T-helper 1 cell treated with Interleukin-12 subunit alpha and Interleukin-12 subunit beta and Interleukin-4 antibody, amounts not matched to agents 30 μg/mL and 1 μg/mL, for 36 hours (primary cell): ENCODE results near the gene TMEM184B.

ENCODE experiments used
- H3K27ac Mint-ChIP-seq: one replicate; pipeline ENCODE4 v1.8.0; 2021; ENCODE audit warnings: mild to moderate bottlenecking, mixed read lengths
- H3K27me3 Mint-ChIP-seq: one replicate; pipeline ENCODE4 v1.8.0; 2021; ENCODE audit warnings: low read depth, mixed read lengths
- H3K36me3 Mint-ChIP-seq: one replicate; pipeline ENCODE4 v1.8.0; 2021; ENCODE audit warnings: low read depth, mixed read lengths
- H3K4me1 Mint-ChIP-seq: one replicate; pipeline ENCODE4 v1.8.0; 2021; ENCODE audit warnings: low read depth, mixed read lengths
- H3K4me3 Mint-ChIP-seq: one replicate; pipeline ENCODE4 v1.8.0; 2021; ENCODE audit warnings: mild to moderate bottlenecking, moderate library complexity, mixed read lengths
- H3K9me3 Mint-ChIP-seq: one replicate; pipeline ENCODE4 v1.8.0; 2021; ENCODE audit warnings: mixed read lengths

The TMEM184B gene

DNA sequence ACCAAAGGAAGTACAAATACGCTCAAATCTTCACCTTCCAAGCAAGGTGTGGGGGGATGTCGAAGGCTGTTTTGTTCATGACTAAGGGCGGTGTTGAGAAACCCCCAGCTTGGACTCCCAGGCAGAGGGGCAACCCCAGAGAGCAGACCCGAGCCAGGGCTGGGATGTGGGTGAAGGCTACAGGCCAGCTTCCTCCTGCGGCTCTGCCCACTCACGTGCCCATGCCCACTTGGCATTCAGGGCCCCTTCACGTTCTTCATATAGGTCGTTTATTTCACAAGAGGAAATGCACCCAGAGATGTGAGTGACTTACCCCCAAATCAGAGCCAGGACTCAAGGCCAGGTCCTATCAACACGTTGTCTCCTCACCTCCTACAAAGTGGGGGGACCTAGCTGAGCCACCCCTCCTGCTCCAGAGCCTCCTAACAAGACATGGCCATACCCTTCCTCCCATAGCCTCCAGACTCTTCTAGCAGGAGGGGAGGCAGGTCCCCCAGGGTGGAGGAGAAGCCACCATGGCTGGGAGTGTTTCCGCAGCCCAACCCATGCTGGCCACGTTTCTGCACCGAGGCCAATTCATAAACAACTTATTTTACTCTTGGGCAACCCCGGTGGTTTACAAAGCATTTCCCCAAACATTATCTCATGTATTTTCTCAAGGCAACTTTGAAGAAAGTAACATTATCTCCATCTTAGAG is 22.0 kb downstream of the TMEM184B start:
- H3K4me3 Mint-ChIP-seq, result no peak overlapping the region
- H3K4me1 Mint-ChIP-seq, result no peaks in the 10 kb centered on the region
- H3K9me3 Mint-ChIP-seq, result peaks cover 3% of the 10 kb centered on the region
- H3K36me3 Mint-ChIP-seq, result peaks cover 13% of the 10 kb centered on the region
- H3K27me3 Mint-ChIP-seq, result no peaks in the 10 kb centered on the region
- no peak overlapping the region for H3K27ac Mint-ChIP-seq

DNA sequence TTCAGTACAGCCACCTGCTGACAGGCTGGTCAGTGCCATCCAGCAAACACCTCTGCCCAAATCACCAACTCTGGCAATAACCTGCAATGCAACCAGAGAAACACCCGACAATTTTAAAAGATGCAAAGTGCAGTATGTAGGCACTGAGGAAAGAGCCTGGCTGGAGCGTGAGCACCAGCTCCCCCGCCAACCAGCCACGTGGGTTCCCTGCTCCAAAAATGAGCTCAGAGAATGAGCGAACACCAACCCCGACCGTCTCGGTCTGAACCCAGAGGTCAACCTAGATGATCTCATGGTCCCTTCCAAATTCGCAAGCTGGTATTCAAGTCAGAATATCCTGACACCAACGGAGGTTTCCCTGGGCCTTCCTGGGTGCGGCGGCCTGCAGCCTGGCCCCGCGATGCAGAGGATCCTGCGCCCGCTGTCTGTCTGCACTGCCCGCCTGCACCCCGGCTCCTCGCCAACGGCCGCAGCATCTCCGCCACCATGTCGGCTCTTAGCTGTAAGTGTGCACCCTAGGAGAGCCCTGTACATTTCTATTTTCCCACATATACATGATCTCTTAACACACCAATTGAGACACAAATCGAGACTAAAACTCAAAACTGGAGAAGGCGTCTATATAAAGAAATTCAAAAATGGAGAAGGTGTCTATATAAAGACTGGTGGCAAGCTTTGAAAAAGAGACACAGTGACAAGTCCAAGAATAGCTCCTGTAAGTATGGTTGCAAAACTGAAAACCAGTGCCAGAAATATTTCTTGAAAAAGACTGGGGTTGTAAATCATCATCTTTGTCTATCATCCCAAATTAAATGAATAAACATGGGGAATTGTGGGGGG is 22.8 kb downstream of the TMEM184B start:
- Mint-ChIP-seq H3K4me3 (no peak overlapping the region), H3K36me3 (peaks cover 13% of the 10 kb centered on the region), H3K9me3 (peaks cover 3% of the 10 kb centered on the region), H3K27ac (no peak overlapping the region), H3K27me3 (no peaks in the 10 kb centered on the region), H3K4me1 (no peaks in the 10 kb centered on the region)

DNA sequence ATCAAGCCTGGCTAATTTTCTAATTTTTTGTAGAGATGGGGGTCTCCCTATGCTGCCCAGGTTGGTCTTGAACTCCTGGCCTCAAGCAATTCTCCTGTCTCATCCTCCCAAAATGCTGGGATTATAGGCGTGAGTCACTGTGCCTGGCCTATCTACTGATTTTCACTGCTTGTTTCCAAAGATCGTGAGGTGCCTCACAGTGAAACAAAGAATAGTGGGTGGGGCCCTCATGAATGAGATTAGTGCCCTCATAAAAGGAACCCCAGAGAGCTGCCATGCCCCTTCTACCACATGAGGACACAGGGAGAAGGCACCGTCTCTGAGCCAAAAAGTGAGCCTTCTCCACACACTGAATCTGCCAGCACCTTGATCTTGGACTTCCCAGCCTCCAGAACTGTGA is 23.5 kb downstream of the TMEM184B start:
- H3K4me1 Mint-ChIP-seq, result no peaks in the 10 kb centered on the region
- peaks cover 13% of the 10 kb centered on the region for H3K36me3 Mint-ChIP-seq
- peaks cover 3% of the 10 kb centered on the region for H3K9me3 Mint-ChIP-seq
- H3K27ac Mint-ChIP-seq, result no peak overlapping the region
- H3K4me3 Mint-ChIP-seq, result no peak overlapping the region
- no peaks in the 10 kb centered on the region for H3K27me3 Mint-ChIP-seq

DNA sequence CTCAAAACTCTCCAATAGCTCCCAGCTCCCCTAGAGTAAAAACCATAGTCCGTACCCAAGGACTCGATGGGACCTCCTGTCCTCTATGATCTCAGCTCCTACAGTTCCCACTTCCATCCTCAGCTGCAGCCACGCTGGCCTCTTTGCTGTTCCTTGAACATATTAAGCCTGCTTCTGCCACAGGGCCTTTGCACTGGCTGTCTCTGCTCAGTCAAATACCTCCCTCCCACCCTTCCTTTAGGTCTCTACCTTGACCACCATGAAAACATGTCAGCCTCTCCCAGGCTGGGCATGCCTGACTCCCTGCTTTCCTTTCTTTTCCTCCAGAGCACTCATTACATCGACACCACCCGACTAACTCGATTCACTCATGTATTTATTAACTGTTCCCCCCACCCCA is 24.5 kb downstream of the TMEM184B start:
- H3K27me3 Mint-ChIP-seq, result no peaks in the 10 kb centered on the region

DNA sequence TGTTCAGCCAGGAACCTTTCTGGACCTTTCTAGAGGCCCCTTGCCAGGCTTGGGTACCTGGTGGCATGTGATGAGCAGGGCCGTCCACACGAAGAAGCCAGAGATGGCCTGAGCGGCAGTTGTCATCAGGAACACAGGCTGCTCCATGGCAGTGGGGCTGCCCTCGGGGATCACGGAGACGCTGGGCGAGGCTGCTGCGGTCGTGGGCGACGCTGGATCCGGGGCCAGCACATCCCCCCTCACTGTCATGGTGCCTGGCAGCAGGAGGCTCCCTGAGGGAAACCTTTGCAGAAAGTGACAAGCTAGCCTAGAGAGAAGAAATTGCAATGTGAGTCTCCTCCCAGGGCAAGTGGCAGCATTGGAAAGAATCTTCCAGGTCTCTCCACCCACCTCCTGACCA is 25.1 kb downstream of the TMEM184B start:
- H3K9me3 Mint-ChIP-seq, result peaks cover 3% of the 10 kb centered on the region
- H3K36me3 Mint-ChIP-seq, result peaks cover 13% of the 10 kb centered on the region
- H3K4me1 Mint-ChIP-seq, result no peaks in the 10 kb centered on the region
- no peak overlapping the region for H3K4me3 Mint-ChIP-seq
- no peaks in the 10 kb centered on the region for H3K27me3 Mint-ChIP-seq
- H3K27ac Mint-ChIP-seq, result no peak overlapping the region

More for the DNA sequence above, 24.5 kb downstream of the TMEM184B start:
- no peak overlapping the region for H3K4me3 Mint-ChIP-seq
- peaks cover 13% of the 10 kb centered on the region for H3K36me3 Mint-ChIP-seq
- H3K9me3 Mint-ChIP-seq, result peaks cover 3% of the 10 kb centered on the region
- H3K27ac Mint-ChIP-seq, result no peak overlapping the region
- no peaks in the 10 kb centered on the region for H3K4me1 Mint-ChIP-seq

DNA sequence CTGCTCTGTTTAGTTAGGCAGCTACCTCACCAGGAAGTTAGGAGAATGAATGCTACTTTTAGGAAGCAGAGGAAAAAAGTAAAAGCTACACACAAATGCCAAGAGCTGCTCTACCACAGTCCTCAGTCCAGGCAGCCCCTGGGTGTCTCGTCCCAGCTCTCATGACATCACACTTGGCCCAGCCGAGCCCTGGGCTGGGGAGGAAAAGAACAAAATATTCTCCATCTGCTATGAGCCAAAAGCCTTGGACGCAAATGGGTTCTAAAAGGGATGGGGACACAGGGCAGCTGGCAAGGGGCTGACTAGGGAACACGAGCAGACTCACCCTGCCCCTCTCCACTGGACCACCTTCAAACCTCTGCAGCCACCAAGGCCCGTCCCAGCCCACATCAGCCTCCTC is 26.1 kb downstream of the TMEM184B start:
- Mint-ChIP-seq H3K27me3 (no peaks in the 10 kb centered on the region), H3K4me3 (no peak overlapping the region), H3K9me3 (peaks cover 3% of the 10 kb centered on the region), H3K27ac (no peak overlapping the region), H3K4me1 (no peaks in the 10 kb centered on the region), H3K36me3 (peaks cover 13% of the 10 kb centered on the region)

DNA sequence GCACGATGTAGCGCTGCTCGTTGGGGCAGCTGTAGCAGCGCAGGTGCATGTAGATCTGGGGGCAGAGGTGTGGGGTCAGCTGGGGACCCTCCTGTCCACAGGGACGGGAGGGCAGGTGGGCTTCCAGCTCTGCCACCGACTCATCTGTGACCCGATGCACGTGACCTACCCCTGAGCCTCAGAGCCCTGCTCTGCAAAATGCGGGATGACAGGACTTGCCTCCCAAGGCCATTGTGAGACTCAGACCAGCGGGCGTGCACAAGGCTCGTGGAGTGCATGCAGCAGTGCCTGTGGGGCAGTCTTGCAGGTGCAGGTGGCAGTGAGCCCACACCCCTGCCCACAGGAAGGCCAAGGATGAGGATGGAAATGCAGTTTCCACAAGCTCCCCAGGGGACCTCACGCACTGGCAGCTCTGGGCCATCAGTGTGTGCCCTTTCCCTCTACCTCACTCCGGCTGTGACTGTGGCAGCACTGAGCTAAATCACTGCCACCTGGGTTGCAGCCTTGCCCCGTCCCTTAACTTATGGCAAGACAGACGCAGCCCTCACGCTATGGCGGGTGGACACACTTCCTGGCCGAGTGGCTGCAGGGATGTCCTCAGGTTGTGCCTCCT is 26.7 kb downstream of the TMEM184B start:
- Mint-ChIP-seq H3K36me3 (peaks cover 13% of the 10 kb centered on the region), H3K27ac (no peak overlapping the region), H3K4me1 (no peaks in the 10 kb centered on the region), H3K27me3 (no peaks in the 10 kb centered on the region), H3K4me3 (no peak overlapping the region), H3K9me3 (peaks cover 3% of the 10 kb centered on the region)

DNA sequence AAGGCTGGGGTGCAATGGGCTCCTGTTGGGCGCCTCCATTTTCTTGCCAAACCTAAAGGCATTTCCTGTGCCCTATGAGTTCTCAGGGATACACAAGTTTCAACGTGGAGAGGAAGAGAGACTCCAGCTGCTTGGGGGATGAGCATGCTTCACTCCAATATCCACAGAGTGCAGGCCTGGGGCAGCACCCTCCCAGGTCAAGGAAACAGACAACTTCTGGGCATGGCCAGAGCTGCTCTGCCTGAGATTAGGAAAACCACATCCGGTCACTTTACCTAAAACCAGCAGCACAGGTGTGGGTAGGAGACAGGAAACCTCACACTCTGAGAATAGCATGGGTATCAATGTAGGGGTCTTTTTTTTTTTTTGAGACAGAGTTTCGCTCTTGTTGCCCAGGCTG is 28.7 kb downstream of the TMEM184B start:
- Mint-ChIP-seq H3K4me3 (no peak overlapping the region), H3K4me1 (peaks cover 2% of the 10 kb centered on the region), H3K27me3 (no peaks in the 10 kb centered on the region), H3K36me3 (peaks cover 11% of the 10 kb centered on the region), H3K27ac (no peak overlapping the region), H3K9me3 (no peaks in the 10 kb centered on the region)

DNA sequence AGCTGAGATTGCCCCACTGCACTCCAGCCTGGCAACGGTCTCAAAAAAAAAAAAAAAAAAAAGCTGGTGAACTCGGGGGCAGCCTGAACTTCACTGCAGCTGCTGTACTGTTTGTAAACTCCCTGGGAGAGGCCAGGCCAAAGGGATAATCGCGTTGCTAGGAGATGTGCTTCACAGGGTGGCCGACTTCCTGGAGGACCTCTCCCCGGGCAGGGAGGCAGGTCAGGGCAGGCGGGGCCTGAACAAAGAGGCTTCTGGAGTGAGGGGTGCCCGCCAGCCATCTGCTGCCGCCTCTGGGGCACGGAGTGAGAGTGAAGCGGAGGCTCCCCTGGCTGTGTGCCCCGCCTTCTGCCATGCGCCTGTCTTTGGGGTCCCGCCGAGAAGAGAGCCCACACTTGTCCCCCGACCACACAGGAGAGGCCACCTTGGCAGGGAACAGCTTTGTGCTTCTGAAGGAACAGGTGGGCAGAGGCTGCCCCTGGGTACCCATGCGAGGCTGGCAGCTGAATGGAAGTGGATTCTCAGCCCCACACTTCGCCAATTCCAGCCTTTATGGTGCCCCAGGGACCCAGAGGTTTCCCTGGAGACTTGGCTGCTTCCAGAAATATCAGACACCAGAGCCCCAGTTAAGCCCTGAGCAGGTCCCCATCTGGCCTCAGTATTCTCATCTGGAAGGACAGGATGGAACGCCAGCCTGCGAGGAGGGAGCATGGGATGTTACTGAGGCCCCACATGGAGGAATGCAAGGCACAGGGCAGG is 29.6 kb downstream of the TMEM184B start:
- no peak overlapping the region for H3K4me3 Mint-ChIP-seq
- no peaks in the 10 kb centered on the region for H3K9me3 Mint-ChIP-seq
- H3K36me3 Mint-ChIP-seq, result peaks cover 9% of the 10 kb centered on the region
- H3K27ac Mint-ChIP-seq, result no peak overlapping the region
- peaks cover 2% of the 10 kb centered on the region for H3K4me1 Mint-ChIP-seq
- H3K27me3 Mint-ChIP-seq, result no peaks in the 10 kb centered on the region

DNA sequence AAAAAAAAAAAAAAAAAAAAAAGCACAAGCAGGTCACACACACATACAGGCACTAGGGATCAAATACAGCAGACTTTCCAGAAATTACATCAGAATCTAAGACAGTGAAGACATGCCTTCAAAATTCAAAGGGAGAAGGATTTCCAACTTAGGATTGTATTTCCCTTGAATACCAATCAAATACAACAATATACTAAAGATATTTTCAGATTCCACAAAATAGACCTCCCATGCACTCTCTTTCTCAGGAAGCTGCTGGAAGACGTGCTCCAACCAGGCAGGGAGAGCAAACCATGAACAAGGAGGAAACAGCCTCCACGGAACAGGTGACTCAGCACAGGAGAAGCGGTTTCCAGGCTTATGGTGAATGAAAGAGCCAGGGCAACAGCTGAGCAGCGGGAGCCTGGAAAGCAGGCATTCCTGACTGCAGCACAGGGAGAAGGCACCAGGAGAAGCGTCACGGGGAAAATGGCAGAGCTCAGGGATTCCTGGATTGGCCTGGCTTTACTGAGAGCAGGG is 32.0 kb downstream of the TMEM184B start:
- no peak overlapping the region for H3K27ac Mint-ChIP-seq

DNA sequence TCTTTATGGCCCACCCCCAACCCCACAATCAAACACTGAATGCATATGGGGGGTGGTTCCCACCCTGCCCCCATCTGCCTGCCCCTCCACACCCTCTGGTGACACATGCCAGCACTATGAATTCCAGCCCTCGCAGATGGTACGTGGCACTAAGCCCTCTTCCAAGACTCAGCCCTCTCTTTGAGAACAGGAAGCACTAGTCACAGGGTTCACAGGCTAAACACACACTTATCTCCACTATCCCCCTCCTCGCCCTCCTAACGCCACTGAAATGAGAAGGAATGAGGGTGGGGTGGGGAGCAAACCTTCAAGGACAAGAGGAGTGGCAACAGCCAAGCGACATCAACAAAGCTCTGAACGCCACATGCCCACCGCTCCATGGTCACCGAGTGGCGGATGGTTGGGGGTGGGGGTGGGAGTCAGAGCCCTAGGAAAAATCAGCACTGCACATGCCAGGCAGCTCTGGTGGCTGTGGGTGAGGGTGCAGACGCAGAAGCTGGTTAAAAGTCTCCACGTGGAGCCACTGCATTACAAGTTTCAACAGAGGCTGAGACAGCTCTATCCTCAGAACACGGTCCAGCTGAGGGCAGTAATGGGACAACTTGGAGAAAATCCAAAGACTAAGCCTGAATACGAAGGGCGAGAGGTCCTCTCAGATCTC is 33.6 kb downstream of the TMEM184B start:
- H3K4me3 Mint-ChIP-seq, result no peak overlapping the region
- no peaks in the 10 kb centered on the region for H3K9me3 Mint-ChIP-seq
- no peak overlapping the region for H3K27ac Mint-ChIP-seq
- H3K27me3 Mint-ChIP-seq, result no peaks in the 10 kb centered on the region
- peaks cover 7% of the 10 kb centered on the region for H3K36me3 Mint-ChIP-seq
- peaks cover 2% of the 10 kb centered on the region for H3K4me1 Mint-ChIP-seq

More for the DNA sequence above, 32.0 kb downstream of the TMEM184B start:
- Mint-ChIP-seq H3K27me3 (no peaks in the 10 kb centered on the region), H3K9me3 (no peaks in the 10 kb centered on the region), H3K36me3 (peaks cover 4% of the 10 kb centered on the region), H3K4me1 (peaks cover 2% of the 10 kb centered on the region), H3K4me3 (no peak overlapping the region)

DNA sequence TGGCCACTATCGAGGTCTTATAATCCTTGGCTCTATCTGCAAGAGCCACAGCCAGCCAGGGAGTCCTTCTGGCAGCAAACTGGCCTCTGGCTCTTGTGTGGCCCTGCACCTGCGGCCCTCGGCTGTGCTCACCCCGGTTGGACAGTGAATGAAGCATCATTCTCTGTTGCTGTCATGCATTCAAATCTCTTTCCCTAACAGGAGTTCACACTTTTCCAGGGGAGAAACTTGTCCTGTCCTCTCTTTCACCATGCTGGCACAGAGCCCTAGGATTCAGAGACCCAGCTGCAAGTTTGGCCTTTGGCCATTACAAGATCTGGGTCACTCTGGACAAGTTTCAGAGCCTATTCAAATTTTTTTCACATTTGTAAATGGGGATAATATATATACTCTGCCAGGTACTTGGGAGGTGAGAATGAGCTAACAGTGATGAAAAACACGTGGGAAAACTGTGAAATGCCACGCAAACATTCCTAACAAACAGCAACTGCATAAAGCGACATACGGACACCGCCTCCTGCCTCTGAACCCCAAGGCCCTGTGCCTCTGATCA is 34.2 kb downstream of the TMEM184B start:
- Mint-ChIP-seq H3K27ac (no peak overlapping the region), H3K9me3 (no peaks in the 10 kb centered on the region), H3K36me3 (peaks cover 7% of the 10 kb centered on the region), H3K4me3 (no peak overlapping the region), H3K27me3 (no peaks in the 10 kb centered on the region), H3K4me1 (peaks cover 2% of the 10 kb centered on the region)

DNA sequence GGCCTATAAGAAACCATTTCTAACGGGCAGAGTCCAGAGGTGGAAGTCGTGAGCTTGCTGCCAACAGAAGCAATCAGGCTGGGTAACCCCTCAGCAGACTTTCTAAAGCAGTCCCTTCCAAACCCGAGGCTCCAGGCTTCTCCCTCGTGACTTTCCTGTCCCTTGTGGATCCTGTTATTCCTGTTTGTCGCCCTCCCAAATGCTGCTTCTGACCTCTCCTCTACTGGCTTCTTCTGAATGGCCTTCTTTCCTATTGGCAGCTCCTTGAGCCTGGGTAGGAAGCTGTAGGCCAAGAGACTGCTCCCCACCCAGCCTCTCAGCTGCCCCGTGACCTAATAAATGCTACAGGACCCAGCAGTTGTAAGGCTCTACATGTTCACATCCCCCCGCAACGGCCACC is 36.0 kb downstream of the TMEM184B start:
- Mint-ChIP-seq H3K4me3 (no peak overlapping the region), H3K4me1 (peaks cover 2% of the 10 kb centered on the region), H3K36me3 (peaks cover 8% of the 10 kb centered on the region), H3K27ac (no peak overlapping the region), H3K9me3 (no peaks in the 10 kb centered on the region), H3K27me3 (no peaks in the 10 kb centered on the region)
